MM.1S (cell line): ENCODE measurements around the gene TMEM184A.

Experiments used
- DNase-seq: peaks from one replicate; pipeline ENCODE4 v3.0.0-alpha.2; 2015
- H2AFZ ChIP-seq: fragments of 300-600 bp; sonication (generic); 2 replicates; pipeline ENCODE4 v1.6.0; 2016; ENCODE audit warnings: antibody characterized with exemption, low read length
- H3F3A ChIP-seq: fragments of 300-600 bp; sonication (generic); 2 replicates; pipeline ENCODE4 v1.6.1; 2016; ENCODE audit warnings: mild to moderate bottlenecking, antibody characterized with exemption, low read length, moderate library complexity, mixed read lengths; ENCODE audit not compliant: insufficient read depth
- H3K27ac ChIP-seq: fragments of 300-600 bp; sonication (generic); 2 replicates; pipeline ENCODE4 v1.5.1; 2016; ENCODE audit warnings: mild to moderate bottlenecking, low read length
- H3K27me3 ChIP-seq: fragments of 300-600 bp; sonication (generic); replicated peaks from 2 replicates; pipeline ENCODE4 v1.6.0; 2016; ENCODE audit warnings: low read length; ENCODE audit not compliant: insufficient read depth
- H3K36me3 ChIP-seq: fragments of 300-600 bp; sonication (generic); replicated peaks from 2 replicates; pipeline ENCODE4 v1.6.1; 2016; ENCODE audit warnings: mild to moderate bottlenecking, low read length, mixed read lengths; ENCODE audit not compliant: insufficient read depth
- H3K4me1 ChIP-seq: fragments of 300-600 bp; sonication (generic); 2 replicates; pipeline ENCODE4 v1.6.1; 2016; ENCODE audit warnings: low read length, mixed read lengths
- H3K4me2 ChIP-seq: fragments of 300-600 bp; sonication (generic); 2 replicates; pipeline ENCODE4 v1.6.0; 2016; ENCODE audit warnings: low read depth, low read length
- H3K4me3 ChIP-seq: fragments of 300-600 bp; sonication (generic); 2 replicates; pipeline ENCODE4 v1.5.1; 2016; ENCODE audit warnings: low read length, mixed read lengths
- H3K79me2 ChIP-seq: fragments of 300-600 bp; sonication (generic); 2 replicates; pipeline ENCODE4 v1.6.1; 2016; ENCODE audit warnings: mixed run types, low read length, mixed read lengths
- H3K9ac ChIP-seq: fragments of 300-600 bp; sonication (generic); 2 replicates; pipeline ENCODE4 v1.6.1; 2016; ENCODE audit warnings: low read length, mixed read lengths
- H3K9me2 ChIP-seq: fragments of 300-600 bp; sonication (generic); replicated peaks from 2 replicates; pipeline ENCODE4 v1.6.1; 2016; ENCODE audit warnings: mild to moderate bottlenecking, low read length, mixed read lengths; ENCODE audit not compliant: insufficient read depth
- H3K9me3 ChIP-seq: fragments of 300-600 bp; sonication (generic); replicated peaks from 2 replicates; pipeline ENCODE4 v1.6.1; 2016; ENCODE audit warnings: mild to moderate bottlenecking, low read length, mixed read lengths; ENCODE audit not compliant: insufficient read depth
- H4K20me1 ChIP-seq: fragments of 300-600 bp; sonication (generic); 2 replicates; pipeline ENCODE4 v1.6.1; 2016; ENCODE audit warnings: mild to moderate bottlenecking, low read length, moderate library complexity, mixed read lengths; ENCODE audit not compliant: insufficient read depth
- CTCF ChIP-seq: fragments of 300-600 bp; sonication (generic); IDR thresholded peaks from 2 replicates; pipeline ENCODE4 v1.5.1; 2016; ENCODE audit warnings: antibody characterized with exemption, low read length, mixed read lengths
- EZH2 ChIP-seq: fragments of 300-600 bp; sonication (generic); optimal IDR thresholded peaks from 2 replicates; pipeline ENCODE3; 2017; ENCODE audit warnings: low read depth, mild to moderate bottlenecking, antibody characterized with exemption, low read length, mixed read lengths
- EZH2phosphoT487 ChIP-seq: fragments of 300-600 bp; sonication (generic); IDR thresholded peaks from 2 replicates; pipeline ENCODE4 v1.6.1; 2018; ENCODE audit warnings: antibody characterized with exemption, low read length

TMEM184A gene

GRCh38 chr7:1499367-1500029 lies 56.5 kb downstream of the TMEM184A start:
- Histone ChIP-seq H3K27ac (no peak overlapping the region), H2AFZ (no peak overlapping the region), H3K79me2 (peaks cover 37% of the 10 kb centered on the region), H3K4me2 (no peak overlapping the region), H4K20me1 (no peaks in the 10 kb centered on the region), H3K4me1 (peaks cover 9% of the 10 kb centered on the region; the same call in 1 of the 2 replicates), H3K27me3 (no peaks in the 10 kb centered on the region), H3K9ac (no peak overlapping the region), H3F3A (no peaks in the 10 kb centered on the region), H3K4me3 (no peak overlapping the region), H3K36me3 (no peaks in the 10 kb centered on the region; the same call in 1 of the 2 replicates), H3K9me2 (no peaks in the 10 kb centered on the region), H3K9me3 (no peaks in the 10 kb centered on the region)
- DNase-seq: no peak
- TF ChIP-seq EZH2phosphoT487 (no peak), EZH2 (no peak), CTCF (no peak)

GRCh38 chr7:1498370-1499305 lies 57.4 kb downstream of the TMEM184A start:
- Histone ChIP-seq H3K27me3 (no peaks in the 10 kb centered on the region), H3K4me2 (no peak overlapping the region), H3K9me3 (no peaks in the 10 kb centered on the region), H3K9me2 (no peaks in the 10 kb centered on the region), H3K9ac (no peak overlapping the region), H4K20me1 (no peaks in the 10 kb centered on the region), H3F3A (no peaks in the 10 kb centered on the region), H2AFZ (no peak overlapping the region), H3K4me3 (no peak overlapping the region), H3K36me3 (no peaks in the 10 kb centered on the region; the same call in 1 of the 2 replicates), H3K4me1 (peaks cover 9% of the 10 kb centered on the region; the same call in 1 of the 2 replicates), H3K79me2 (peaks cover 31% of the 10 kb centered on the region), H3K27ac (no peak overlapping the region)
- no peak for DNase-seq
- TF ChIP-seq CTCF: no peak

- H3K27me3 ChIP-seq: no peaks in the 10 kb centered on the region
- no peaks in the 10 kb centered on the region for H3K9me2 ChIP-seq
- peaks cover 19% of the 10 kb centered on the region for H3K79me2 ChIP-seq
- TF ChIP-seq EZH2 (no peak), CTCF (no peak), EZH2phosphoT487 (no peak)
- H4K20me1 ChIP-seq: no peaks in the 10 kb centered on the region
- H3K9ac ChIP-seq: no peak overlapping the region
- H3F3A ChIP-seq: no peaks in the 10 kb centered on the region
- H3K4me1 ChIP-seq: no peaks in the 10 kb centered on the region
- no peak overlapping the region for H3K4me3 ChIP-seq
- no peaks in the 10 kb centered on the region for H3K9me3 ChIP-seq
- H3K27ac ChIP-seq: no peak overlapping the region
- no peak overlapping the region for H3K4me2 ChIP-seq
- no peaks in the 10 kb centered on the region; the same call in 1 of the 2 replicates for H3K36me3 ChIP-seq
- no peak for DNase-seq
- H2AFZ ChIP-seq: no peak overlapping the region
Observed at GRCh38 chr7:1497293-1497927, 58.6 kb downstream of the TMEM184A start.
